SIG-M5 treated with dmso at 0.1 percent for 504 hours (cell line): ENCODE data around the gene EXOSC1.
"Not testable (repeated sequence)": the region's sequence is repeated elsewhere in the genome, so short reads cannot be mapped to it uniquely, and the experiment has no call there.

Source experiments
- DNase-seq: peaks from one replicate; lab custom pipeline; 2025; ENCODE audit not compliant: unreplicated experiment; lab: John Stamatoyannopoulos, UW

EXOSC1 gene

GRCh38 chr10:97411406-97411805 is 34.4 kb downstream of the EXOSC1 start:
- DNase-seq = peak; percentile 12

- peak; percentile 74 for DNase-seq
These were observed 37.3 kb downstream of the EXOSC1 start for GRCh38 chr10:97408496-97408992.

- DNase-seq = no peak
These were observed 37.9 kb downstream of the EXOSC1 start for GRCh38 chr10:97407952-97408248.

GRCh38 chr10:97407211-97407951 is 38.4 kb downstream of the EXOSC1 start:
- DNase-seq = peak; percentile 90

GRCh38 chr10:97406483-97406882 is 39.3 kb downstream of the EXOSC1 start:
- DNase-seq = not testable (repeated sequence)

- DNase-seq = peak; percentile 92
These were observed 39.7 kb downstream of the EXOSC1 start for GRCh38 chr10:97406064-97406463.

- no peak for DNase-seq
These were observed 41.8 kb downstream of the EXOSC1 start for GRCh38 chr10:97404044-97404443.

GRCh38 chr10:97401455-97401919 is 44.3 kb downstream of the EXOSC1 start:
- DNase-seq = no peak

- DNase-seq = peak; percentile 98
These were observed 44.9 kb downstream of the EXOSC1 start, which contains the start of gene RRP12 for GRCh38 chr10:97400665-97401454. Gene RRP12 (minus strand): TSS chr10:97401340. CDS start chr10:97401231, 109 bp downstream.

GRCh38 chr10:97399843-97400545 is 45.8 kb downstream of the EXOSC1 start:
- DNase-seq = peak; percentile 79

GRCh38 chr10:97396056-97396455 is 49.8 kb downstream of the EXOSC1 start:
- DNase-seq = no peak

- no peak for DNase-seq
These were observed 52.7 kb downstream of the EXOSC1 start for GRCh38 chr10:97393034-97393573.

GRCh38 chr10:97390091-97390490 is 55.7 kb downstream of the EXOSC1 start:
- DNase-seq = no peak

- no peak for DNase-seq
These were observed 57.7 kb downstream of the EXOSC1 start for GRCh38 chr10:97388152-97388551.
